Esophagus squamous epithelium (tissue), 4 donors: ENCODE data around the gene CENPU.
"Not testable (repeated sequence)": the region's sequence is repeated elsewhere in the genome, so short reads cannot be mapped to it uniquely, and the experiment has no call there.

Experiments
- CTCF ChIP-seq, 6 experiments: fragments of 450-650 bp in 4 of 6; fragments of 200-600 bp in 2 of 6; sonication (generic) in 2 of 6; IDR thresholded peaks; one replicate each; pipeline ENCODE4 v1.5.1; 2016 to 2019; ENCODE audit warnings: antibody characterized with exemption in 6 of 6, mild to moderate bottlenecking in 4 of 6, moderate library complexity in 4 of 6
- POLR2A ChIP-seq, 4 donors: fragments of 450-650 bp; IDR thresholded peaks; one replicate each; pipeline ENCODE4 v1.6.1; 2017; ENCODE audit warnings: antibody characterized with exemption in 4 of 4, mild to moderate bottlenecking in 4 of 4, moderate library complexity in 3 of 4

GRCh38 chr4:184652681-184653080 lies 81.2 kb downstream of the CENPU start:
- TF ChIP-seq CTCF, POLR2A (IDR thresholded peaks at IDR 0.05): not testable (repeated sequence)
